22Rv1 (cell line): ENCODE results near the gene TMPRSS11D.

ENCODE experiments used
- H3K27ac ChIP-seq: fragments of 450-650 bp; 2 replicates; pipeline ENCODE4 v1.5.1; 2017
- CTCF ChIP-seq: fragments of 450-650 bp; IDR thresholded peaks from 2 replicates; pipeline ENCODE4 v1.5.1; 2017; ENCODE audit warnings: mild to moderate bottlenecking
- ZFX ChIP-seq: fragments of 450-650 bp; IDR thresholded peaks from 2 replicates; pipeline ENCODE4 v1.6.1; 2017; ENCODE audit warnings: antibody characterized with exemption, borderline replicate concordance

TMPRSS11D gene

GRCh38 chr4:67892253-67892652 lies 8.5 kb upstream of the TMPRSS11D start:
- TF ChIP-seq ZFX (no peak), CTCF (no peak)
- no peak overlapping the region for H3K27ac ChIP-seq

GRCh38 chr4:67891645-67892044 lies 7.8 kb upstream of the TMPRSS11D start:
- no peak overlapping the region for H3K27ac ChIP-seq
- TF ChIP-seq ZFX: no peak
- TF ChIP-seq CTCF: no peak

- H3K27ac ChIP-seq: no peak overlapping the region
- TF ChIP-seq ZFX (no peak), CTCF (no peak)
Measured at GRCh38 chr4:67886281-67886680, 2.5 kb upstream of the TMPRSS11D start.

GRCh38 chr4:67885762-67886161 lies 2.0 kb upstream of the TMPRSS11D start:
- TF ChIP-seq CTCF (no peak), ZFX (no peak)
- no peak overlapping the region for H3K27ac ChIP-seq

- H3K27ac ChIP-seq: no peak overlapping the region
- no peak for TF ChIP-seq ZFX
- TF ChIP-seq CTCF: no peak
Measured at GRCh38 chr4:67884701-67885100, 899 bp upstream of the TMPRSS11D start.

GRCh38 chr4:67883458-67883857 lies 344 bp downstream of the TMPRSS11D start:
- H3K27ac ChIP-seq: no peak overlapping the region
- no peak for TF ChIP-seq CTCF
- TF ChIP-seq ZFX: no peak

GRCh38 chr4:67880866-67881610 lies 2.8 kb downstream of the TMPRSS11D start:
- no peak overlapping the region for H3K27ac ChIP-seq

More at GRCh38 chr4:67880866-67881610, 2.8 kb downstream of the TMPRSS11D start:
- TF ChIP-seq CTCF (no peak), ZFX (no peak)
